ENCODE measurements around the gene FBXW5. TPM values are rescaled to one million over a fixed set of nuclear protein-coding genes. Genes with fewer than 3 reads are reported as not detected.

FBXW5 gene
- total and polyA plus RNA-seq, 2 donors (not counting 3 experiments of a cell fraction or from before 2014, with no cell fraction given) = 97.3 to 151 TPM

- H3K36me3 ChIP-seq (ENCODE audit: control insufficient read depth in 2 of 2, extremely low read depth in 1 of 2, insufficient read depth in 2 of 2, low read length in 2 of 2) = peaks cover 2 to 30% of the 10 kb centered on the region in 2 experiments
- no peaks in the 10 kb centered on the region for H3K9me3 ChIP-seq (replicated peaks; ENCODE audit: control insufficient read depth, insufficient read depth, low read length)
- no peaks in the 10 kb centered on the region for H3K9me1 ChIP-seq (replicated peaks; ENCODE audit: control insufficient read depth, extremely low read depth, insufficient read depth, low read length)
- no peaks in the 10 kb centered on the region for H3K27me3 ChIP-seq (ENCODE audit: control insufficient read depth in 2 of 2, insufficient read depth in 2 of 2, low read length in 2 of 2)
- peak overlapping the region; percentile 70 for H3K9ac ChIP-seq (replicated peaks; ENCODE audit: extremely low read depth, insufficient read depth, low read length)
- peak overlapping the region; percentile 36 to 95 (median 60) for H3K4me3 ChIP-seq (replicated peaks in 1 of 3; ENCODE audit: insufficient read depth in 1 of 3, low read depth in 1 of 3, low read length in 3 of 3)
- ChIA-PET POLR2A (no interaction called here), CTCF (interaction anchor here (0.9 to 1.5 kb wide), 7 partner anchors 65 to 136 kb away, joined by 3 to 7 read pairs (median 3); partner anchors contain the start of gene AJM1)
- peak overlapping the region; percentile 32 for H3K4me2 ChIP-seq (ENCODE audit: insufficient read depth, low read length)
- H3K27ac ChIP-seq (ENCODE audit: insufficient read depth, low read depth, low read length) = peak overlapping the region; percentile 64
- H4K20me1 ChIP-seq (replicated peaks; ENCODE audit: control insufficient read depth, extremely low read depth, insufficient read depth, low read length) = no peaks in the 10 kb centered on the region
- dilution Hi-C loops (cut with MboI; ENCODE audit: extremely low pct_ligation_motif_present, low sequenced_read_pairs) (loop anchor here (25.0 kb wide), 1 partner anchor 131 kb away; the partner anchor contains the start of gene RABL6), intact Hi-C loops (cut with micrococcal nuclease) (loop anchor here (1.0 to 5.0 kb wide), 4 partner anchors 56 to 156 kb away; partner anchors contain the start of genes PHPT1, RABL6 and TRAF2)
- FAIRE-seq (no peak), DNase-seq (ENCODE audit: low read depth, low spot score) (no peak)
- H2AFZ ChIP-seq (ENCODE audit: low read depth, low read length) = no peak overlapping the region
- H3K4me1 ChIP-seq (ENCODE audit: control insufficient read depth, extremely low read depth, insufficient read depth, low read length) = no peaks in the 10 kb centered on the region
- TF ChIP-seq EZH2 (IDR thresholded peaks at IDR 0.05; ENCODE audit: borderline replicate concordance, low read depth, low read length, severe bottlenecking) = no peak
- no peak for TF ChIP-seq MAX (IDR thresholded peaks at IDR 0.05; ENCODE audit: insufficient read depth, insufficient read length)
- no peak for TF ChIP-seq POLR2A (IDR thresholded peaks at IDR 0.05; ENCODE audit: low read depth, low read length)
- no peak for TF ChIP-seq JUN (IDR thresholded peaks at IDR 0.05; ENCODE audit: borderline replicate concordance, insufficient read depth, insufficient read length, low read depth)
- TF ChIP-seq FOS (IDR thresholded peaks at IDR 0.05; ENCODE audit: borderline replicate concordance, insufficient read depth, low read length) = no peak
- TF ChIP-seq POLR2AphosphoS5 (IDR thresholded peaks at IDR 0.05; ENCODE audit: insufficient read depth, low read depth, low read length) = no peak
- TF ChIP-seq MYC (IDR thresholded peaks at IDR 0.05; ENCODE audit: low read depth, low read length) = no peak
- TF ChIP-seq CTCF (IDR thresholded peaks at IDR 0.05; ENCODE audit: extremely low read depth in 1 of 2, insufficient read depth in 1 of 2, low read depth in 1 of 2, low read length in 2 of 2) = no peak
- no peak for TF ChIP-seq GATA2 (IDR thresholded peaks at IDR 0.05; ENCODE audit: insufficient read depth, insufficient read length, low read depth, low read length)
- peaks cover 26% of the 10 kb centered on the region for H3K79me2 ChIP-seq (ENCODE audit: control insufficient read depth, insufficient read depth, low read length)
- BruUV-seq (replicated peaks) = no TSS peak
These were observed 987 bp downstream of the FBXW5 start for GRCh38 chr9:136943291-136944211.

Data from endothelial cell of umbilical vein (primary cell).